Measurements from ENCODE around the gene COL23A1.

Gene COL23A1

DNA sequence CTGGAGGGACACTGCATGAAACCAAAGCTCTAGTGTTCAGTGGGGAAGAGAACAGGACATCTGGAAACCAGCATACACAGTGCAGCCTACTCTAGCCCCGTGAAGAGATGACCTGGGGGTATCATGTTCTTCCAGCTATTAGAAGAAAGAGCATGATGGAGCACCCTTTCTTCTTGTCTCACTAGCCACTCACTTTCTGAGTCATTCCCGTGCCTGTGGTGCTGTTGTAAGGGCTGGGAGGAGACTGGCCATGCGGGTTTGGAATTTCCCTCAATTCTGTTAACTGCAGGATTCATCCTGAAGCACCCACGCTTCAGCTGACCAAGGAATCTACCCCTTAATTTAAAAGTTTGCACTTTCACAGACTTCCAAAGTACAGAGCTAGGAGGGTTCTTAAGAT is 137.0 kb downstream of the COL23A1 start:
- DNase-seq = peak; percentile 62

DNA sequence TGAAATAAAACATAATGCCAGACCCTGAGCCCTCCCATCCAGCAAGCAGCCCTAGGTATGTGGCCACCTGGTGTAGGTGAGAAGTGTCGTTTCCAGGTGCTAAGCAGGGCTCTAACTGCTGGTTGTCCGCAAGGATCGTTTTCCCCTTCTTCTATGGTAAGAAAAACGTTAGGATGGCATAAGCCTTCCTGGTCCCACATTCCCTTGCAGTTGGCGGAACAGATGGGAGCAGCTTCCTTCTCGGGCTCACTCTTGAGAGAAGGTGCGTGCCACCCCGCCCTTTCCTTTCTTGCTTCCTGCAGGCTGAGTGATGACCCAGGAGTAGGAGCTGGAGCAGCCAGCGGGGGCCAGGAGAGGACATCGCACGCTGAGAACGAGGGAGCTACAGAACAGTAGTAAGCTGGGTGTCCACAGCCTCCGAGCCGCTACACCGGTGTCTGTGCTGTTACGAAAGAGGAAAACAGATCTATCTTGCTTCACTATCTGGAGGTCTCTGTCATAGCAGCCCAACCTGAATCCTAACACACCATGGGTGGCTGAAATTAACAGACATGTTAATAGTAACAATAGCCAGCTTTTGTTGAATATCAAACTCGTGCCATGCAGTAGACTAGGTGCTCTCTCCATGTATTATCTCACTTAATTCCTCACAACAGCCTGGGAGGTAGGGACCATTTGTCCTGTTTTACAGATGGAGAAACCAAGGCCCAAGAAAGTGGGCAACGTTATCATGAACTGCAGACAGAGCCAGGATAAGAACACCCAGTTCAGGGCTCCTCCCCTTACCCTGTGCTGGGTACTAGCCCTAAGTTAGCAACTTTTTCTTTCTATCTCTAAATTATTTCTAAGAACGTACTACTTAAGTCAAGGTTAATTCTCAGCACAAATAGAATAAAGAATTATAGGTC is 139.8 kb downstream of the COL23A1 start:
- DNase-seq = no peak

DNA sequence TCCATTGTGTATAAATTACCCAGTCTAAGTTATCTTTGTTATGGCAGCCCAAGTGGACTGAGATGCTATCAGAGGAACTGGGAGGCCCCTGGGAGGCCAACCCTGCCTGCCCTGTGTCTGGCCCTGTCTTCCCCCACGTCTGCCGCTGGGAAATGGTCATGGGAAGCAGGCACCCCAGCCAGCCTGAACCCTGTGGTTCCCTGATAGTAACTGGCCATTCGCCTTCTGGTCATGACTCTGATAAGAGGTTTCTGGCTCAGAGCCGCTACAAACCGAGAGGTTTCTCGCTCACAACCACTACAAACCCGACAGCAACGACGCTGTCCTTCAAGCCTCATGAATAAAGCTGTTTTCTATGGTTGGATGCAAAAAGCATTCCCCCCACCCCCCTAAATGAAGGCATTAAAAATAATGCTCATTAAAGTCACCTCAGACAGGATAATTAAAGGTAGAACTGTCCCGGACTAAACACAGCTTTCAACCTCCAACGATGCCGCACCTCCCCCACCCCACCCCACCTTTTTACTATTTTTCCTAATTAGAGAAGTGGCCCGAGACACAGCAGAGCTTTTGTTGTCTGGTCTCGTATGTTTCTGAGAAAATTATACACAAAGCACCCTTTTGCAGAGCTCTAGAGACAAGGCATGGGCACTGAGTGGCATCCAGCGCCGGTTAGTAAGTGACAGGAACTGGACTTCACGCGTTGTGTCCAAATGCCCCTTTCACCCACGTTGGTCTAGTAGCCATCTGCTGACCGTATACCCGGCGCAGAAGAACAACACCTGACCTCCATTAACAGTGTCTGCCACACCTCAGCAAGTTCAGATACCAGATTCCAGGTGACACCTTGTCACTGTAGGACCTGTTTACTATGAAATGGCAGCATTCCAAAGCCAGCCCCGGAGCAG is 140.8 kb downstream of the COL23A1 start:
- no peak for DNase-seq

DNA sequence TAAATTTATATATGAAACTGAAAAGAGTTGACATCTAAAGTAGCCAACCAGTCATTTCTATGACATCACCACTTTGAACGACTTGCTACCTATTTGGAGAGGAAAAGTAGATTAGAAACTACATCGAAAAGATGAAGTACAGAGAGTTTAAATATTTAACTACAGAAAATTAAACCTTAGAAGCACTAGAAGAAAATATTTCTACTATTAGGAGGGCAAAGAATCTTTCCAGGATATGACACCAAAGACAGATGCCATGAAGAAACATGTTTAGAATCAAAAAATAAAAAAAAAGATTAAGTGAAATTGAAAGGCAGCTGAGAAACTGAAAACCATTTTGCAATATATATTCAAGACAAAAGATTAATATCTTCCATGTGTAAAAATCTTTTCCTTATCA is 144.7 kb downstream of the COL23A1 start:
- no peak for DNase-seq

DNA sequence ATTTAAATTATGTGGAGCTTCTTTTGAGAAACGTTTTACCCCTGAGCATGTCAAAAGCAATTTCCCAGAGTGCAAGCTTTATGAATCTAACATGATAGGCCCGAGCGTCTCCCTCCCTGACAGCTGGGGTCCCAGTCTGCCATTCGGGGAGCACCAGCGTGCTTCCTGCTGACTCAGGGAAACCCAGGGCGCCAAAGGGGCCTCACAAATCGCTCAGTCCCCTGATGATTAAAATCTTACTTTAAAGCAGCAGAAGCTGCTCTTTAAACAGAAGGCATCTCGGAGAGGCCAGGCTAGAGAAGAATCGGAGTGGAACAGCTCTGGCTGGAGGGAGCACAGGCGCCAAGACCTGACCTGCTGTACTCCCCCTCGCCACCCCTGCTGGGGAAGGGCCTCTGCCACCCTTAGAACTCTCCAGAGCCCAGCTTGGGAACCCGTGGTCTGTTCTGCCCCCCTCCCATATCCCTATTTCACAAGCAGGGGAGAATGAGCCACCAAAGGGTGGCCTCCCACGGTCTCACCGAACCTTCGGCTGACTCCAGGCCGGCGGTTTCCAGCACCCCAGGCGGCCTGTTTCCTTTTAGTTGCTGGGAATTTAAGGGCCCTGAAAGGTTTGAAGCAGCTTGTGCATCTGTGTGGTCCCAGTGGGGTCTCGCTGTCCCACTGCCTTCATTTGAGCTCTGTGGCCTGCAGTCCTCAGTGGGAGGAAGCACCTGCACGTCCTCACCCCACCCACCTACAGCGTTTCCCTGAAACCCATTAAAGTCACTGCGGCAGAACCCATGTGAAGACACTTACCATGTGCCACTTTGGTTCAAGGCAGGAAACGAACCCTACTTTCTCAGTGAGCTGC is 147.6 kb downstream of the COL23A1 start:
- DNase-seq = no peak

DNA sequence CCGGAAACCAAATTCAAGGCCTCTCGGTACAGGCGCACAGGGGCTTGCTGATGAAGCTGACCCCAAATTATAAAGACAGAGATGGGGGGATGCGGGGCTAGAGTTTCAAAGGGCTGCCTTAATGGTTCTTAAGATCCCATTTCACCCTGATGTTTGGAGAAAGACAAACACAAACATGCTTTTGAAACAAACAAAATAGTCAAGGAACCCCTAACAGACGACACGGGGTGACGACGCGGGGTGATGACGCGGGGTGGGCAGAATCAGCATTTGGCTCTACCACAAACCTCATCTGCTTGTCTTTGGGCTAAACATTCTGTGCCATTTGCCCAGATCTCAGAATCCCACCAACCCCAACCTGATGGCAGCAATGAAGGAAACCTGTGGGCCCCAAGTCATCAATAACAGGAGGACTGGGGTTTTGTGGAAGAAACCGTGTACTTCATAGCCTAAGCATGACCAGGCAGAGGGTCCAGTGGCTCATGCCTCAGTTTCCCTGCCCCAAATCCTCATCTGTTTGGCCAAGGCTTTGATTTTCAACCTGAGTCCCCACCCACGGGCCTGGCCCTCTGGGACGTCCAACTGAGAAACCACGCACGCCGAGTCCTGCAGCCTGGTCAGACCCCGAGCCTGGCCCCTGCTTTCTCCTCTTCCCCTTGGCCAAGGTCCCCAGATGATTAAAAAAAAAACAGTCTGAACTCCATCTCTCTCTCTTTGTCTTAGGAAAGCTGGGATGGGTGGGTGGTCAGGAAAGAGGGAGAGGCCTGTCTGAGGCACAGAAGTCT is 148.5 kb downstream of the COL23A1 start:
- DNase-seq = no peak

DNA sequence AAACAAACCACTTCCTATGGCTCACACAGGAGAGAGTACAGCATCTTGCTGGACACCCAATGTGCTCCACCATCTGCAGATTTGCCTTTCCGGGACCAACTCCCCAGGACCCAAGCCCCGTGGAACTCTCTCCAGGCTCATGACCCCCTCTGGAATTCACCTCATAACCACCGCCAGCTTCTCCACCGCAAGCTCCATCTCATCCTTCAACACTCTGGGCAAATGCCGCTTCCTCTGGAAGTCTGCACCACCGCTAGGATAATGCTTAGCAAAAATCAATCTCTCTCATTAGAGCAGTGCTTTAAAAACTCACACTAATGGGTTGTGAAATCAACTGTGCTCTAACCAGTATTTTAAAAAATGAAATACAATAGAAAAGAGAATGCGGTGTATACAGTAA is 150.0 kb downstream of the COL23A1 start:
- no peak for DNase-seq

DNA sequence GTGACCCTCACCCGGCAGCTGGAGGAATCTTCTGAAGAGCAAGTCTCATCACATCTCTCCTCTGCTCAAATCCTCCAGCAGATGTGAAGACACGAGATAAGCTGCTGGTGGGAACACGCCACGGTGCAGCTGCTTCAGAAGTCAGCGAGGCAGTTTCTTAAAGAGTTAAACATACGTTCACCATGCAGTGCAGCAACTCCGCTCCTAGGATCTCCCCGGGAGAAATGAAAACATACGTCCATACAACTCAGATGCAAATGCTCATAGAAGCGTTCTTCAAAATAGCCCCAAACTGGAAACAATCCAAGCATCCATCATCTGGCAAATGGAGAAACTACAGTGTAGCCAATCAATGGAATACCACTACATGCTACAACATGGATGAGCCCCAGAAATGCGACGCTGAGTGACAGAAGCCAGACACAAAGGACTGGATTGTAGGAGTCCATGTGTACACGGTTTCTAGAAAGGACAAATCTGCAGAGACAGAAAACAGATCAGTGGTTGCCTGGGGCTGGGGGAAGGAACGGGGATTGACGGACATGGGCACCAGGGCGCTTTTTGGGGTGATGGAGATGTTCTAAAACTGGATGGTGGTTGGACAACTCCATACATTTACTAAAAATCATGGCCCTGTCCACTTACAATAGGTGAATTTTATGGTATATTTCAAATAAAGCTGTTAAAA is 150.6 kb downstream of the COL23A1 start:
- no peak for DNase-seq

DNA sequence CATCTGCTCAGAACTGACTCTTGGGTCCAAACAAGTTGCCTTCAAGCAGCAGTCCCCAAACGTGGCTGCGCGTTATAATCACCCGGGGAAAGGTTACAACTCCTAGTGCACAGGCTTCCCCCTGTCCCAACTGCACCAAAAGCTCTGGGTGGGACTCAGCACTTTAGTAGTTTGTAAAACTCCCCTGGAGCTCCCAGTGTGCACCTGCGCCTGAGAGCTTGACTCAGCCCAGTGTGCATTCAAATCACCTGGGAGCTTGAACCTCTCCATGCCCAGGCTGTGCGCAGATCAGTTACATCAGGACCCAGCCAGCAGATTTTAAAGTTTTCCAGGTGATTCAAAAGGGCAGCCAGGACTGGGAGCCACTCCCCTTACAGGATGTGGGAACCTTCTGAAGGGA is 151.4 kb downstream of the COL23A1 start:
- DNase-seq = no peak

DNA sequence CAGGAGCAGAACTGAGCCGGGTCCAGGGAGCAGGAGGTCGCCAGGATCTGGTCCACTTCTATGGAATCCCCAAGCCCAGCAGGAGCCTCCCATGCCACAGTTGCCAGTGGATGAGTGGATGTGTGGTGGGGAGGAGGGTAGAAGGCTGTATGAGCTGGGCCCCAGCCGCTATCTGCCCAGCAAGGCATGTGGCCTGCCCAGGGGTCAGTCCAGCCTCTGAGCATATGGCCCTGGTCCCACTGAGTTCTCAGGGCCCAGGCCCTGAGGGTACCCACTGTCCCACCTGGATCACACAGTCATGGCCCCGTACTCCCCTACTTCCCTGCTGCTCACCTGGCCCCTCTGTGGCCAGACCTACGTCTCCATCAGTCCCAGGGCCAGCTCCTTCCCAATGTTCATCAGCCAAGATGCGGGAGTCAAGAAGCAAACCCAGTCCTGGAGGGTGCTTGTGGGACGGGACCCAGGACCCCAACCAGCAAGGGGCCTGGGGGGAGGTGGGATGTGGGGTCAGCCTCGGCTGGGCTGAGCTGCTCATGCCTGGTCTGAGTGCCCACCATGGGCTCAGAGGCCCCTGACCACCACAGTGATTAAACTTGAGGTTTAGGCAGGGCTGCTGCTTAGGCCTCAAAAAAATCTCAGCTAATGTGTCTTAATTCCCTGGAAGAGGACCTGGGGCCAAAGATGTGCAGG is 152.7 kb downstream of the COL23A1 start:
- no peak for DNase-seq

DNA sequence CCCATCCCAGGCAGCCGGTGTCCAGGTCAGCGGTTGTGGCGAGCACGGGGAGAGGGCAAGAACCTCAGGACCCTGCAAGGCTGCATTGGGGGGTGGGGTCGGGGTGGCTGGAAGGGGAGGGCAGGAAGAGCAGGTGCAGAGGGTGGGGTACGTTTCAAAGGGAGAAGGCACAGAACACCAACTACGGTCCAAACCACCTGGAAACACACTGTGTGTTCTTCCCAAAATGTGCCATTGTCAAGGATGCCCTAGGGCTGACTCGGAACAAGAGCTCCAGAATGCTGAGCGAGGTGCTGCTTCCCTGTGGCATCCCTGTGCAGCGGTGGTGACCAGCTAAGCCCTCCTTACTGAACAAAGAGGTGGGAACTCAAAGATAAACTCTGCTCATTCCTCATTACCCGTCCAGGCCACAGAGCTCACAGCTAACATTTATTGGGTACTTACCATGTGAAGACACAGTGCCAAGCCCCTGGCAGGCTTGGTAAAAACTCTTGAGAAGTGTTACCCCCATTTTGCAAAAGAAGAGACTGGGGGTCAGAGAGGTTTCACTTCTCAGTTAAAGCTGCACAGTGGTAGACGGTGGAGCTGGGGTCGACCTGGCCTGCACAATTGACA is 153.8 kb downstream of the COL23A1 start:
- no peak for DNase-seq

DNA sequence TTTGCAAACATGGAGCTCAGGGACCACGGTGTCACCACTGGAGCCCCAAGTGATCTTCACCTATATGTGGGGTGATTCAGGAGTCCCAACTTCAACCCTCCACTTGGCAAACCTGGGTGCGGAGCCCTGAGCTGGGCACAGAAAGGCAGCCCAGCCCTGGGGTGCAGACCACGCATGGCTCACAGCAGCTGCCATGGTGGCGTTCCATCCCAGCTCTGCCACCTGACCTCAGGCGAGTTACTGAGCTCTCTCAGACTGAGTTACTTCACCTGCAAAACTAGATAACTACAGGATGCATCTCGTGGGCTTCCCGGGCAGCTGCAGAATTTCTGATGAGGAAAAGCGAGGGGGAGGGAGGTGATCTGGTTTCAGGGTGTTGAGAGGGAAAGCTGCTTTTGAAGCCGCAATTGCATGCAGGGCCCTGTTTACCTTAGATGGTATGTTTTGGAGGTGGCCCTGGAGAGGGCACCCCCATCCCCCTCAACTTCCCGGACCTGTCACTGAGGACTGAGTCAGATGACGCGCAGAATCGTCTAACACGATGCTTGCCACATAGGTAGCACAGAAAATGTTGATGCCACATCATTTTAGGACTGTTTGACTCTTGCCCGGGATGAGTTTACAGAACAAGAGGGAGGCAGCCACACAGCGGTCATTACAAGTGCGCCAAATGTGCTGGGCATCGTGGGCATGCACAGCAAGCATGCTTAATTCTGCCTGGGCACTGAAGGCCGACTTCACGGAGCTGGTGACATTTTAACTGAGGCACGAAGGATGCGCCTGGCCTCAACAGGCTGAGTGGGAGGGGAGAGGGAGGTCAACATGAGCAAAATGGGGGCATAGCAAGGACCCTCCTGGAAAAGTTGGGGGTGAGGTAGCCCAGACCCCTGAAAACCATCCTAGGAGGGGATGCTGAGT is 154.6 kb downstream of the COL23A1 start:
- no peak for DNase-seq

DNA sequence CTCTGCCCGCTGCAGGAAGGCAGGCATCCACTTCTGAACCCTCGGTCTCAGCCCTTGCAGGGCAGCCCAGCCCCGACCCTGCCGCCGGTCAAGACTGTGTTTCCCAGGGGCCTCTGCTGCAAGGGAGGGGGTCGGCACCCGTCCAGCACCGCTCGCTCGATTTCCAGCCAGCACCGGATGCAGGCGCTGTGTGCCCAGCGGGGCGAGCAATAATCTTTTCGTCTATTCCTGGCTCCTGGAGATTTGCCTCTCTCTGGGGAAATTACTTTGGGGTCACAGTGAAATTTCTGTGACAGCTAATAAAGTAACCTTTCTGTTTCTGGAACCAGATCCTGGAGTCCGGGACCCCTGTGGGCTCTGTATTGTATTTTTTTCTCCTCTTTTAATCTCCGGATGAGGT is 155.3 kb downstream of the COL23A1 start:
- no peak for DNase-seq

DNA sequence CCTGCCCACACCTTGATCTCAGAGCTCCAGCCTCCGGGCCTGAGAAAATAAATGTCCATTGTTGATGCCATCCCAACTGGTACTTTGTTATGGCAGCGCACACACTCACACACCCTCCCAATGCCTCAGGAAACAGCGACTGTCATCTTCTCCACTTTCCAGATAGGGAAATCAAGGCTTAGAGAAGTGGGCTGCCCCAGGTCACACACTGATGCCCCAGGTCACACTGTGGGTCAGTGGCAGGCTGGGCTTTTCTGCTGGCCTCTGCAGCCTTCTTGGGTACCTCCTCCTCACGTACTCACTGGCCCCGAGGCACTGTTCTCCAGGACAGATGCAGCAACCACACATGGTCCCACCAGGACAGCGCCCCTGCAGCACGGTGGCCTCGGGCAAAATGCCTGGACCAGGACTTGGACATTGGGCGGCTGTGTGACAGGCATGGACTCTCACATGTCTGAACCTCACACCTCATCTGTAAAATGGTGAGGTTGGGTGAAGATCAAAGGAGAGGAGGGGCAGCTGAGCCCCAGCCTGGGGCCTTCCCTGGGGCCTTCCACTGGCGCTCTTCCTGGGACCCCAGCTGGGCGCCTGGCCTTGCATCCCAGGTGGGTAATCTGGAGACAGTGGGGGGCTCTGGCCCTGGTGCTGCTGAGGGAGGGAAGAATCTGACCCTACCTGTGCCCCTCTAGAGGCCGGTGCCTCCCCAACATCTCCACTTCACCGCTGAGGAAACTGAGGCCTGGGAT is 156.0 kb downstream of the COL23A1 start:
- DNase-seq = no peak

DNA sequence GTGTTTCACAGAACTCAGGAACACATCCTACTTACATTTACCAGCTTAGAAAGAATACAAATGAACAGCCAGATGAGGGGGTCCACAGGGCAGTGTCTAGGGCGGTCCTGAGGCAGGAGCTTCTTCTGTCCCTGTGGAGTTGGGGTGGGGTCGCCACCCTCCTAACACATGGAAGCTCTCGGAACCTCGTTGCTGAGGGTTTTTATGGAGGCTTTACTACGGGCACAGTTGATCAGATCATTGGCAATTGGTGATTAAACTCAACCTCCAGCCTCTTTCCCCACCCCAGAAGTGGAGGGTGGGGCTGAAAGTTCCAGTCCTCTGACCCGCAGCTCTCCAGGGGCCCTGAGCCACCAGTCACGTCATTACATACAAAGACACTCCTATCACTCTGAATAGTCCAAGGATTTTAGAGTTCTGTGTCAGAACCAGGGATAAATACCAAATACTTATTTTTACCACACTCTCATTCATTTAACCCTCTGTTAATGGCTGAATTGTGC is 156.9 kb downstream of the COL23A1 start:
- no peak for DNase-seq

DNA sequence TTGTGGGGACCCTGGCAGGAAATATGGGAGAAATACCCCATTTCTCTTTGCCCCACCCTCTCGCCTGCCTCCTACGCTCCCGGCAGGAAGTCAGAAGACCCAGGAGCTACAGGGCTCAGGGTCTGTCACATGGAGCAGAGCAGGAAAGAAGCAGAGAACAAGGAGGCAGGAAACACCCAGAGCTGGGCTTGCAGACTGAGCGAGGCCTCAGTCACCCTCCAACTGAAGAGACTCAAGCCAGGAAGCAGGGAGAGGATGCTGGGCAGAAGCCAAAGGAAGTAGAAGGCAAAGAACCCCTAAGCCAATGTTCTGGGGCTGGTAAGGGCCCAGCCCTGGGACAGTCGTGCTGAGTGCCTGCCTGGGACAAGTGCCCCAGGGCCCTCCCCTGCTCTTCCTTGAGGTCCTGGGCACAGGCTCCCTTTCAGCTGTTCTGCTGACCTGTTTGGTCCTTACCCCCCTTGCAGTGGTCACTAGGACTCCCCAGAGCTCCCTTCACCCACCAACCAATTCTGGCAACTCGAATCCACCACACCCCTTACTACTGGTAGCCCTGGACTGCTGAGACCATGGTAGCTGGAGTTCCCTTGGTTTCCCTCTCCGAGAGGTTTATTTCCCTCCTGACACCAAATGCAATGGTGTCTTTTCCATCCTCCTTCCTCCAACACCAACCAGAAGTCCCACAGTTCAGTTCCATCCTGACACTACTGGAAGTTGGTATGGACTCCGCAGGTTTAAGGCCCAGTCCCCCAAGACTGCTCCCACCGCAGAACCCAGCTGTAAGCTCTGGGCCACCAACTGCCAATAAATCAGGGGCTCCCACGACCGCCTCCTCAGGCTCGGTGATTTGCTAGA is 157.5 kb downstream of the COL23A1 start:
- DNase-seq = no peak

DNA sequence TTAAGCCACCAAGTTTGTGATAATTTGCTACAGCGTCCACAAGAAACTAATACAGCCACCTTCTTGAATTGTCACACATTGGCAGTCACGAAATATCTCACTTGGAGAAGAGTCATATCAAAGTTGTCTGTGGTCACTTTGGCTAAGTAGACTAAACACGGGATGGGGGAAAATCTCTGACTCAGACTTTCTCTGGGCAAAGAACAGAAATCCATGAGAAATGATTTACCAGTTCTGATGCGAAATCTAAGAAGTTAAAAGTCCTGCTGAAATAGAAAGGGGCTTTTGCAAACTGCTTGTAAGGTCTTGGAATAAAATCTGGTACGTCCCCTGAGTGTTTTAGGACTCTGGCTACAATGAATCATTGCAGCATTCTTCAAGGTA is 158.4 kb downstream of the COL23A1 start:
- peak; percentile 43 for DNase-seq
